GM12872 (cell line): ENCODE results near the gene CASKIN2.

Source experiments
- CTCF ChIP-seq: IDR thresholded peaks from 3 replicates; pipeline ENCODE4 v1.5.1; 2011; ENCODE audit warnings: low read depth, mild to moderate bottlenecking, low read length, moderate library complexity; ENCODE audit not compliant: insufficient read depth

The CASKIN2 gene

GRCh38 chr17:75463603-75464002 lies 51.7 kb downstream of the CASKIN2 start:
- TF ChIP-seq CTCF: no peak

DNA sequence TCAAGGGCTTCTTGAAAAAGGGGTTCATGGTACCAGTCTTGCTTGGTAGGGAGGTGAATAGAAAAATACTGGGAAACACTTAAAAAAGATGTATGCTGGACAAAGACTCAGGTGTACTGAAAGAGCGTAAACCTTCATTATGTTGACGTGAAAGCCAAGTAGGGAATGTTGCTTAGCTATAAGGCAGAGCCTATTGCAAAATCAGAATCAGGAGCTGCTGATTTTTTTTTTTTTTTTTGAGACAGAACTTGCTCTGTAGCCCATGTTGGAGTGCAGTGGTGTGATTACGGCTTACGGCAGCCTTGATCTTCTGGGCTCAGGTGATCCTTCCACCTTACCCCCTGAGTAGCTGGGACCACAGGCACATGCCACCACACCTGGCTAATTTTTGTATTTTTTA lies 55.0 kb downstream of the CASKIN2 start:
- TF ChIP-seq CTCF: no peak

GRCh38 chr17:75459590-75460267 lies 55.6 kb downstream of the CASKIN2 start:
- no peak for TF ChIP-seq CTCF

DNA sequence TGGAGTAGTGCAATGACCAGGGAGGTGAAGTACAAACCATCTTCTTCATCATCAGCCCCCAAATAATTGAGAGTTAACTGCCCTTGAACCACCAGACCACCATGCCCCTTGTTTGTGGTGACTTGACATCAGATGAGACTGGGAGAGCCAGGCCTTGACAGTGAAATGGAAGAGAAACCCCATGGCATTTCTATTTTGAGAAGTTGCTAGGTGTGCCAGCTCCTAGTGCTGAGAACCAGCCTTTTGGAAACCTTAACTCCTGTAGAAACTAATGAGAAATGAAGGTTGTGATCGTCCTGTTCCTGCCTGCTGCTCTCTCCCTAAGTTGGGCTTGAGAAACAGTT lies 56.1 kb downstream of the CASKIN2 start:
- TF ChIP-seq CTCF: no peak

GRCh38 chr17:75457047-75457654 lies 58.2 kb downstream of the CASKIN2 start:
- TF ChIP-seq CTCF: no peak

GRCh38 chr17:75456417-75457046 lies 58.8 kb downstream of the CASKIN2 start, which contains the start of gene TMEM94:
Gene TMEM94 (plus strand): TSS chr17:75456635. CDS start chr17:75471906, 15,271 bp downstream.
- no peak for TF ChIP-seq CTCF

- TF ChIP-seq CTCF: no peak
These were observed 59.3 kb downstream of the CASKIN2 start for GRCh38 chr17:75456039-75456416.
